ENCODE measurements around the gene SPECC1.
"Not testable (repeated sequence)": the region's sequence is repeated elsewhere in the genome, so short reads cannot be mapped to it uniquely, and the experiment has no call there.

Gene SPECC1

DNA sequence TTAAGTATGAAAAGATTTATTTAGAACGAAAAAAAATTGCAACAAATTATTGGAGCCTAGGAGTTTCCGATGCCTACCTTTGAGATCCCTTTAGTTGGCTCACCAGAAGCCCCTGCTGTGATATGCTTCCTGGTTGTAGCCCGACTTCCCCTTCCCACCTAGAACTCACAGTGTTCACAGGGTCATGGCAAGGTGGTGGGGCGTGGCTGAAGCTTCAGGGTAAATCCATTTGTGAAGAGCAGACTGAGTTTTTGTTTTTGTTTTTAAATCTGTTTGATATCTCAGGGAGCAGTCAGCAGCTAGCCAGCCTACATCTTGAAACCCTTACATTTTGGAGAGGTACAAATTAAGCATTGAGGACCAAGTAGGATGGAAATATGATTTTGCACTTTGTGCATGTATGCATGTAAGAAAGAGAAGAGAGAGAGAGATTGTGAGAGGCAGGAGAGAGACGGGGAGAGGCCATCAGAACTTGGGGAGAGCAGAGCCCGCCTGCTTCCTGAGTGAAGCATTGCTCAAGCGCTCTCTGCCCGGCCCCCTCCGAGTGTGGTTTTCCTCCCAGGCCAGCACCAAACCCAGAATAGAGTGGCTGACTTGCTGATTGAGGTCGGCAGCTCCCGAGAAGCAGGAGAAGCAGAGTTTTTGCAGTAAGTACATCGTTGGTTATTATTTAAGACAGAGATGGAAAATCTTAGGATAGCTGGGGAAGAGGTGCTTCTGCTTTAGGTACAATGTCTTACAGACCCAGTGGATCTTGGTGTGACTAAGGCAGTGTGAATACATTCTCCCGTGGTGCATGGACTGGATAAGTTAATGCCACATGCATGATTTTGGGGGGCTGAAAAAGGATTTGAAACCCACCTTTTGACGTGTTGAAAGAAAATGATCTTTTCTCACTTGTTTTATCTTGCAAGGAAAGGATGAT, 64.2 kb downstream of the SPECC1 start:
- TF ChIP-seq, protein P1, sequence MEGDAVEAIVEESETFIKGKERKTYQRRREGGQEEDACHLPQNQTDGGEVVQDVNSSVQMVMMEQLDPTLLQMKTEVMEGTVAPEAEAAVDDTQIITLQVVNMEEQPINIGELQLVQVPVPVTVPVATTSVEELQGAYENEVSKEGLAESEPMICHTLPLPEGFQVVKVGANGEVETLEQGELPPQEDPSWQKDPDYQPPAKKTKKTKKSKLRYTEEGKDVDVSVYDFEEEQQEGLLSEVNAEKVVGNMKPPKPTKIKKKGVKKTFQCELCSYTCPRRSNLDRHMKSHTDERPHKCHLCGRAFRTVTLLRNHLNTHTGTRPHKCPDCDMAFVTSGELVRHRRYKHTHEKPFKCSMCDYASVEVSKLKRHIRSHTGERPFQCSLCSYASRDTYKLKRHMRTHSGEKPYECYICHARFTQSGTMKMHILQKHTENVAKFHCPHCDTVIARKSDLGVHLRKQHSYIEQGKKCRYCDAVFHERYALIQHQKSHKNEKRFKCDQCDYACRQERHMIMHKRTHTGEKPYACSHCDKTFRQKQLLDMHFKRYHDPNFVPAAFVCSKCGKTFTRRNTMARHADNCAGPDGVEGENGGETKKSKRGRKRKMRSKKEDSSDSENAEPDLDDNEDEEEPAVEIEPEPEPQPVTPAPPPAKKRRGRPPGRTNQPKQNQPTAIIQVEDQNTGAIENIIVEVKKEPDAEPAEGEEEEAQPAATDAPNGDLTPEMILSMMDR (IDR thresholded peaks at IDR 0.05; ENCODE audit: extremely low read depth, missing control alignments): no peak
- DNase-seq (ENCODE audit: low spot score): peak; percentile 35

GRCh38 chr17:20074001-20074400, 64.8 kb downstream of the SPECC1 start:
- TF ChIP-seq, protein P1 (IDR thresholded peaks at IDR 0.05; ENCODE audit: extremely low read depth, missing control alignments): no peak
- no peak for DNase-seq (ENCODE audit: low spot score)

DNA sequence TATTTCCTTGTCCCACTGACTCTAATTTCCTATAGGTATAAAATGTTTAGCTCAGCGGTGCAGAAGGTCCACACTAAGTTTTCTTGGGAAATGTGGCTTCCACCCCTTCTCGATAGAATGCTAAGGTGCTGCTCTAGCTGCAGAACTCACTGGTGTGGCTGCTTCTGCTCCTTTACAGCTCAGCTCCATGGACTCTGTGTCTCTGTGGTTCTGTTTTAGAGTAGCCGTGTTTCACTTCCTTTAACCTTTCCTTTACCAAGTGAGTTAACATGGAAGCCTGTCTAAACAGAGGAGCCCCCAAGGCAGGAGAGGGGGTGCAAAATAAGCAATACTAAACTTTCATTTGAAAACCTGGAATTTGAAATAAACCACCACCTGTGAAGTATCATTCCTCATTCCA, 65.3 kb downstream of the SPECC1 start:
- TF ChIP-seq, protein P1 (IDR thresholded peaks at IDR 0.05; ENCODE audit: extremely low read depth, missing control alignments): no peak
- peak; percentile 23 for DNase-seq (ENCODE audit: low spot score)

DNA sequence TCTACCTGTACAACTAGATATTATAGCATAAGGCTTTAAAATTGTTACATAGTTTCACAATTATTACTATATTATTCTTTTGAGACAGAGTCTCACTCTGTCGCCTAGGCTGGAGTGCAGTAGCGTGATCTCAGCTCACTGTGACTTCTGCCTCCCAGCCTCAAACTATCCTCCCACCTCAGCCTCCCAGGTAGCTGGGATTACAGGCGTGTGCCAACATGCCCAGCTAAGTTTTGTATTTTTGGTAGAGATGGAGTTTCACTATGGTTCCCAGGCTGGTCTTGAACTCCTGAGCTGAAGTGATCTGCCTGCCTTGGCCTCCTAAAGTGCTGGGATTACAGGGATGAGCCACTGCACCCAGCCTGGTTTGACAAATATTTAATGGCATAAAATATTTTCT, 67.0 kb downstream of the SPECC1 start:
- not testable (repeated sequence) for DNase-seq (ENCODE audit: low spot score)

- DNase-seq (ENCODE audit: low spot score): no peak
- TF ChIP-seq, protein P1 (IDR thresholded peaks at IDR 0.05; ENCODE audit: extremely low read depth, missing control alignments): no peak
Measured at GRCh38 chr17:20077978-20078685, 69.0 kb downstream of the SPECC1 start.

GRCh38 chr17:20080513-20080912, 71.4 kb downstream of the SPECC1 start:
- TF ChIP-seq, protein P1 (IDR thresholded peaks at IDR 0.05; ENCODE audit: extremely low read depth, missing control alignments): no peak
- no peak for DNase-seq (ENCODE audit: low spot score)

- DNase-seq (ENCODE audit: low spot score): no peak
- TF ChIP-seq, protein P1 (IDR thresholded peaks at IDR 0.05; ENCODE audit: extremely low read depth, missing control alignments): no peak
Measured at GRCh38 chr17:20083156-20083859, 74.1 kb downstream of the SPECC1 start.

Data from GM20000 (cell line).